Prostate gland (tissue), 2 donors: ENCODE data around the gene FBXW8.

Source experiments
- POLR2A ChIP-seq: fragments of 450-650 bp; IDR thresholded peaks from one replicate; pipeline ENCODE4 v1.6.1; 2016; ENCODE audit warnings: antibody characterized with exemption, mild to moderate bottlenecking
- POLR2AphosphoS5 ChIP-seq: sonication (generic); formaldehyde crosslinking; IDR thresholded peaks from one replicate; pipeline ENCODE4 v1.6.1; 2017; ENCODE audit warnings: antibody characterized with exemption
- TF ChIP-seq, protein P1 (sequence below), 4 experiments: fragments of 200-600 bp in 2 of 4; fragments of 450-650 bp in 2 of 4; sonication (generic) in 2 of 4; IDR thresholded peaks; 1 replicate in 3 of 4; 2 replicates in 1 of 4; pipeline ENCODE4 v1.5.1; 2016 to 2019; ENCODE audit warnings: antibody characterized with exemption in 4 of 4, mild to moderate bottlenecking in 2 of 4, moderate library complexity in 2 of 4

DNA sequence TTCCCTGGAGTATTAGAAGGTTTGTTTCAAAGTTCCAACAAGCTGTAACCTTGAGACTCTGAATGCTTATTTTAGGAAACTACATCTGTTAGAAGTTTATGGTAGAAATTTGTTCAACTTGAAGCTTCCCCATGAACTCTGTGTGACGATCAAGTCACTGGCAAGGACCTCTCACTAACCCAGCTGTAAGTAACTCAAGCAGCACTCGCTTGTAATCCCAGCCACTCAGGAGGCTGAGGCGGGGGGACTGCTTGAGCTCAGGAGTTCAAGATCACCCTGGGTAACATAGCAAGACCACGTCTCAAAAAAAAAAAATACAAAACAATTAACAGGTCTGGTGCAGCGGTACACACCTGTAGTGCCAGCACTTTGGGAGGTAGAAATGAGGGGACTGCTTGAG is 162.9 kb downstream of the FBXW8 start:
- TF ChIP-seq POLR2AphosphoS5, result no peak
- TF ChIP-seq POLR2A, result no peak
- TF ChIP-seq, protein P1, sequence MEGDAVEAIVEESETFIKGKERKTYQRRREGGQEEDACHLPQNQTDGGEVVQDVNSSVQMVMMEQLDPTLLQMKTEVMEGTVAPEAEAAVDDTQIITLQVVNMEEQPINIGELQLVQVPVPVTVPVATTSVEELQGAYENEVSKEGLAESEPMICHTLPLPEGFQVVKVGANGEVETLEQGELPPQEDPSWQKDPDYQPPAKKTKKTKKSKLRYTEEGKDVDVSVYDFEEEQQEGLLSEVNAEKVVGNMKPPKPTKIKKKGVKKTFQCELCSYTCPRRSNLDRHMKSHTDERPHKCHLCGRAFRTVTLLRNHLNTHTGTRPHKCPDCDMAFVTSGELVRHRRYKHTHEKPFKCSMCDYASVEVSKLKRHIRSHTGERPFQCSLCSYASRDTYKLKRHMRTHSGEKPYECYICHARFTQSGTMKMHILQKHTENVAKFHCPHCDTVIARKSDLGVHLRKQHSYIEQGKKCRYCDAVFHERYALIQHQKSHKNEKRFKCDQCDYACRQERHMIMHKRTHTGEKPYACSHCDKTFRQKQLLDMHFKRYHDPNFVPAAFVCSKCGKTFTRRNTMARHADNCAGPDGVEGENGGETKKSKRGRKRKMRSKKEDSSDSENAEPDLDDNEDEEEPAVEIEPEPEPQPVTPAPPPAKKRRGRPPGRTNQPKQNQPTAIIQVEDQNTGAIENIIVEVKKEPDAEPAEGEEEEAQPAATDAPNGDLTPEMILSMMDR (IDR thresholded peaks at IDR 0.05), result no peak
